GM10847 (cell line): Measurements from ENCODE around the gene RGS7.

Experiments used
- POLR2A ChIP-seq: IDR thresholded peaks from 2 replicates; pipeline ENCODE4 v1.6.1; 2011; ENCODE audit not compliant: insufficient read length; ENCODE audit errors: extremely low read depth

The RGS7 gene

GRCh38 chr1:241253471-241253870 lies 103.5 kb downstream of the RGS7 start:
- TF ChIP-seq POLR2A, result no peak

- no peak for TF ChIP-seq POLR2A
Observed at GRCh38 chr1:241250465-241250864, 106.5 kb downstream of the RGS7 start.

DNA sequence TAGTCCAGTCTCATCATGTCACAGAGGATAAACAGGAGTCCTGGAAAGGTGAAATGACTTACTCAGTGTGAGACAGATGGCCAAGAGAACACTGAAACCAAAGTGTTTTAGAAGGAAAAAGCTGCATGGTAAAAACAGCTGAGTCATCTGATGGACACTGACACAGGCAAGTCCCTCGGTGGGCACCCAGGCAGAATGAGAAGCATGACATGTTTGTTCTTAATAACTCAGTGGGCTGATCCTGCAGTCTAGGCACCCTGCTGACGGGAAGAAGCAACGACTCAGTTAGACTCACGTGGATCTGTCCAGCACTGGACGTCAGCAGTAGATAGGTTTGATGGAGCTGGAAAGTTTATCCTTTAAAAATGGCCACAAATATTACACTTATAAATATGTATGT lies 116.9 kb downstream of the RGS7 start:
- TF ChIP-seq POLR2A, result no peak

DNA sequence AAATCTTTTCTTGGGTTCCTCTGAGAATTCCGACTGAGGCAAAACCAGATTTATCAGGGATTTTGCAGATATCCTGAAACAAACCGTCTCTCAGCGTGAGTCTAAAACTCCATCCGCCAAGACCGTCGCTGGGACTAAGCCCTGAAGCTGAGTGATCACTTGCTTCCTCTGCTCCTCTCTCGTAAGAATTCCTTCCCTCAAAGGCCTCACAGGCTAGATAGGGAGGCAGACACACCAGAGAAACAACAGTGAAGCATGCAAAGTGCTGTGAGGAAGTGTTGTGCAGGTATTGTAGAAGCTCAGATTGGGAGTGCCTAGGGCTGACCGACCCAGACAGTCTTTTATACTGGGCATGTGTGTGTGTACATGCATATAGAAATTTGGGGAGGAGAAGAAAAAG lies 119.1 kb downstream of the RGS7 start:
- TF ChIP-seq POLR2A, result no peak

DNA sequence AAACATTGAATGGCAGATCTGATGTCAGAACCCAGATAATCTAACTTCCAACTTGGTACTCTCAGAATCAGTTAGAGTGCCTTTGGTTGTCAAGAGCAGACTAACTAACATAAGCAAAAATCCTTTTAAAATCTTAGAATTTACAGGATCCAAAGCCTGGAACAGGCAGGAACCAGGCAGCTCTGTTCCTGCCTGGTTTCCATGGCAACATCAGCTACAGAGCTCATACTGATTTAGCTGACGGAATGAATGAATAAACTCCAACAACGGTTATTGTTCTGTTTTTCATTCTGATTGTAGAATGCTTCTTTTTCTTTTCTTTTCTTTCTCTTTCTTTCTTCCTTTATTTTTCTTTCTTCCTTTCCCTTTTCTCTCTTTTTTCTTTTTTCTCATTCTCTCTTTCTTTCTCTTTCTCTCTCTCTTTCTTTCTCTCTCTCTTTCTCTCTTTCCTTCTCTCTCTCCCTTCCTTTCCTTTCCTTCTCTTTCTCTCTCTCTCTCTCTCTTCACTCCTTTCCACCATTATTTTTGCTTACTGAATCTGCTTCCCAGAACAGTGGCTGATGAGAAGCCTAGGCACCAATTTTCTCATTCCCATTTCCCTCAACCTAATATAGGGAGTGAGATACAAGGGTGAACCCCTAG lies 121.6 kb downstream of the RGS7 start:
- TF ChIP-seq POLR2A, result no peak

- TF ChIP-seq POLR2A, result no peak
Observed at GRCh38 chr1:241229711-241230110, 127.3 kb downstream of the RGS7 start.

- TF ChIP-seq POLR2A, result no peak
Observed at GRCh38 chr1:241229216-241229615, 127.8 kb downstream of the RGS7 start.

DNA sequence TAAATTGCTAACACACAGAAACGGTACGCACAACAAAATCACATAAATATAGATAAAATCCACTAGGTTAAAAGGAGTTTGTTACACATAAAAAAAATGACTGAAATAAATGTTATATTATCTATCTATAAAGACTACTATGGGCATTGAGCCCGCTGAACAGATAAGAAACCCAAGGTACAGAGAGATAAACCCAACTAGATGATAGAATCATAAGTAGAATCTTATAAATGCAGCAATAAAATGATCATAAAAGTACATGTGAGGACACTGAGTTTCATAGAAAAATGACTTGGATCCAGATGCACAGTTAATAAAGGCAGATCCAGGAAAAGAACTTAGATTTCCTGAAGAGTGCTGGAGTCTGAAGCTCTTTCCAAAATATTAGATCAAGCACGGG lies 128.7 kb downstream of the RGS7 start:
- no peak for TF ChIP-seq POLR2A

GRCh38 chr1:241225741-241226140 lies 131.3 kb downstream of the RGS7 start:
- no peak for TF ChIP-seq POLR2A

GRCh38 chr1:241221319-241221718 lies 135.7 kb downstream of the RGS7 start:
- no peak for TF ChIP-seq POLR2A

GRCh38 chr1:241219449-241219848 lies 137.6 kb downstream of the RGS7 start:
- TF ChIP-seq POLR2A, result no peak

DNA sequence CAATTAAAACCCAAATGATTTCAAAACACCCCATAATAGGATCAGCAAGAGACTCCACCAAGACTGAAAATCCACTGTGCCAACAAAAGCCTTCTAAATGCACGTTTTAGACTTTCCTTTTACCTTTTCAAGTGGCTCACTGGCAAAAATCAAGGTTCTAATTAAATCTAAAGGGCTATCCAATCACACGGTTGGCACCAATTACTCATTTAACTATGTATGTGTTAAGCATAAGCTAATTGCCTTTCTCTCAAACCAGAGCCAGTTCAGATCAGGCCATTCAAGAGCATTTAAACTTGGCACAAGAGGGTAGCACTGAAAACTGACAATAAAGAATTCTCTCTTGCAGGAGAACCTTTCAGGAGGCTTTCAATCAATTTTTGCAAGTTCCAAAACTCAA lies 139.5 kb downstream of the RGS7 start:
- no peak for TF ChIP-seq POLR2A

DNA sequence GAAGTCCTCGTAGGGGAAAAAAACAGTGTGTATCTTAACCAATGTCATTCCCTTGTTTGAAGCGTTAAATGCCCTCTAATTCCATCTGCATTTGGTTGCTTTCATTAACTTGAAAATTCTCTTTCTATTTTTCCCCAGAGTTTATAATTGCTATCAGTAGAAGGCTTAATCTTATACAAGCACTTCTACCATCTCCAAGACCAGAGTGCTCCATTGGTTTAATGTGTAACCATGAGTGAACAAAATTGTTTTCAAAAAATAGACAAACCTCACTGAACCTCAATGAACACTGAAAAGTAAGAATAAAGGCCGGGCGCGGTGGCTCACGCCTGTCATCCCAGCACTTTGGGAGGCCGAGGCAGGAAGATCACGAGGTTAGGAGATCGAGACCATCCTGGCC lies 141.3 kb downstream of the RGS7 start:
- no peak for TF ChIP-seq POLR2A

GRCh38 chr1:241215203-241215602 lies 141.8 kb downstream of the RGS7 start:
- no peak for TF ChIP-seq POLR2A

GRCh38 chr1:241213139-241213538 lies 143.9 kb downstream of the RGS7 start:
- no peak for TF ChIP-seq POLR2A

- no peak for TF ChIP-seq POLR2A
Observed at GRCh38 chr1:241212628-241213027, 144.4 kb downstream of the RGS7 start.

DNA sequence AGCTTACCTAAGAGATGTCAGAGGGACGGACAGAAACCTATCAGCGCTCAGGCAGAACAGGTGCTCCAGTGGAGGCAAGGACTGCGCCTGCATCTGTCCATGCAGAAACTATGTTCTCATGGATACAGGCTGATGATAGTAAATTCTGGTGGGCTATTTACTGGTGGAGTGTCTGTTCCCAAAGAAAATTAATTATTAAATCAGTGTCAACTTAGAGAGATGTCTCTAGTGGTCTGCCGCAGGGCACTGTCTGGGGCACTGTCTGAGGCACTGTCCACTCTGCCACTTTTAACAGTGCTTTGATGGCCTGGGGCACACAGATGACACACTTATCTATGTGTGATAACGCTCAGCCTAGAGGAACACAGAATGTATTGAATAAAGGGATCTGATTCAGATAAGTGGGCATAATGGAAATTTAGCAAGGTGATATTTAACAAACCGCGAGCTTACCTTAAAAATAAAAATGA lies 148.1 kb downstream of the RGS7 start:
- TF ChIP-seq POLR2A, result no peak

- no peak for TF ChIP-seq POLR2A
Observed at GRCh38 chr1:241203817-241204216, 153.2 kb downstream of the RGS7 start.

DNA sequence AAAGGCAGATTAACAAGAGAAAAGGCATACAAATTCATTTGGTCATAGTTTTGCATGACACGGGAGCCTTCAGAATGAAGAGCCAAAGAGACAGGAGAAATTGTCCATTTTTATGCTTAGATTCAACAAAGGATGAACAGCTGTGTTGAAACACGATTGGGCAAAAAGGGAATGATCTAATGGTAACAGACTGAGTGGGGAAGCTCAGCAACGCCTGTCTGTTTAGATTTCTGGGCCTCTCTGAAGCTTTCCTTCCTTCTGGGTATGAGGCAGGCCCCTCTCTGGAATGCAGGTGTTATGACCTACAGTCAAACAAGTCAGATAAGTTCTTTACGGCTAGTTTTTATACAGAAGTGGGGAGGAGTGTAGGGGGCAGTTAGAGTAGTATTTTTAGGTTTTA lies 154.6 kb downstream of the RGS7 start:
- TF ChIP-seq POLR2A, result no peak
